Left ventricle myocardium inferior (tissue), 1 donor: ENCODE measurements around the gene NFASC. TPM values are rescaled to one million over a fixed set of nuclear protein-coding genes. Genes with fewer than 3 reads are reported as not detected.

Experiments
- DNase-seq: peaks from one replicate; pipeline ENCODE4 v3.0.0-alpha.2; 2020
- H3K27ac ChIP-seq: fragments of 200-600 bp; replicated peaks from 2 replicates; pipeline ENCODE4 v1.8.0; 2021
- H3K27me3 ChIP-seq: fragments of 200-600 bp; 2 replicates; pipeline ENCODE4 v1.8.0; 2021; ENCODE audit warnings: low read depth
- H3K36me3 ChIP-seq: fragments of 200-600 bp; 2 replicates; pipeline ENCODE4 v1.8.0; 2021
- H3K4me1 ChIP-seq: fragments of 200-600 bp; 2 replicates; pipeline ENCODE4 v1.8.0; 2021
- H3K4me3 ChIP-seq: fragments of 200-600 bp; 2 replicates; pipeline ENCODE4 v1.8.0; 2021; ENCODE audit warnings: mild to moderate bottlenecking, moderate library complexity
- H3K9me3 ChIP-seq: fragments of 200-600 bp; replicated peaks from 2 replicates; pipeline ENCODE4 v1.8.0; 2021
- CTCF ChIP-seq: fragments of 200-600 bp; IDR thresholded peaks from 2 replicates; pipeline ENCODE4 v1.8.0; 2021; ENCODE audit warnings: antibody characterized with exemption, mild to moderate bottlenecking, borderline replicate concordance
- intact Hi-C: fragments of 100-400 bp; cut with micrococcal nuclease; formaldehyde crosslinking; loops from one replicate; pipeline ENCODE4 v1.11.0; 2022
- total RNA-seq: library from RNA; stranded (reverse); fragmentation: NEBNext Ultra II Directional; extraction: Animal tissue kit (Norgen Biotek cat#: 25700); gene quantifications from one replicate; pipeline ENCODE4 v1.2.1, GENCODE V29; 2021
- donor health status: DM: no; HTN: yes; CAD: no; lungs with severe emphysema.

The NFASC gene
- total RNA-seq, 1 donor from 2014 or later, result 8.2 TPM

GRCh38 chr1:204983881-204984280 lies 113.2 kb downstream of the NFASC start:
- Histone ChIP-seq H3K4me1 (no peaks in the 10 kb centered on the region), H3K27ac (no peak overlapping the region), H3K27me3 (peaks cover 33% of the 10 kb centered on the region), H3K9me3 (no peaks in the 10 kb centered on the region), H3K36me3 (no peaks in the 10 kb centered on the region), H3K4me3 (no peak overlapping the region)
- DNase-seq, result no peak
- intact Hi-C loops, result no loop called here
- no peak for TF ChIP-seq CTCF

- H3K36me3 ChIP-seq, result no peaks in the 10 kb centered on the region
- intact Hi-C loops, result no loop called here
- no peak overlapping the region for H3K4me3 ChIP-seq
- no peaks in the 10 kb centered on the region for H3K9me3 ChIP-seq
- no peaks in the 10 kb centered on the region for H3K4me1 ChIP-seq
- H3K27me3 ChIP-seq, result peaks cover 33% of the 10 kb centered on the region
- H3K27ac ChIP-seq, result no peak overlapping the region
- no peak for DNase-seq
- TF ChIP-seq CTCF, result no peak
Measured at GRCh38 chr1:204984499-204984898, 113.8 kb downstream of the NFASC start.

GRCh38 chr1:204986181-204986580 lies 115.5 kb downstream of the NFASC start:
- Histone ChIP-seq H3K27me3 (peaks cover 50% of the 10 kb centered on the region), H3K4me1 (no peaks in the 10 kb centered on the region), H3K4me3 (no peak overlapping the region), H3K27ac (no peak overlapping the region), H3K36me3 (no peaks in the 10 kb centered on the region), H3K9me3 (no peaks in the 10 kb centered on the region)
- no peak for TF ChIP-seq CTCF
- intact Hi-C loops, result no loop called here
- no peak for DNase-seq

- peaks cover 51% of the 10 kb centered on the region for H3K27me3 ChIP-seq
- no peaks in the 10 kb centered on the region for H3K9me3 ChIP-seq
- H3K36me3 ChIP-seq, result no peaks in the 10 kb centered on the region
- TF ChIP-seq CTCF, result no peak
- intact Hi-C loops, result no loop called here
- no peak for DNase-seq
- H3K27ac ChIP-seq, result no peak overlapping the region
- H3K4me3 ChIP-seq, result no peak overlapping the region
- no peaks in the 10 kb centered on the region for H3K4me1 ChIP-seq
Measured at GRCh38 chr1:204987689-204988088, 117.0 kb downstream of the NFASC start.

GRCh38 chr1:204988196-204988595 lies 117.5 kb downstream of the NFASC start:
- Histone ChIP-seq H3K4me1 (no peaks in the 10 kb centered on the region), H3K27ac (no peak overlapping the region), H3K4me3 (no peak overlapping the region), H3K27me3 (peaks cover 46% of the 10 kb centered on the region), H3K36me3 (no peaks in the 10 kb centered on the region), H3K9me3 (no peaks in the 10 kb centered on the region)
- DNase-seq, result no peak
- no peak for TF ChIP-seq CTCF
- intact Hi-C loops, result no loop called here
